NCI-H526 (cell line): ENCODE data around the gene SGTA.
"Not testable (repeated sequence)": the region's sequence is repeated elsewhere in the genome, so short reads cannot be mapped to it uniquely, and the experiment has no call there.

Source experiments
- DNase-seq, 2 experiments: peaks; one replicate each; lab custom pipeline; 2025; lab: John Stamatoyannopoulos, UW

The SGTA gene

DNA sequence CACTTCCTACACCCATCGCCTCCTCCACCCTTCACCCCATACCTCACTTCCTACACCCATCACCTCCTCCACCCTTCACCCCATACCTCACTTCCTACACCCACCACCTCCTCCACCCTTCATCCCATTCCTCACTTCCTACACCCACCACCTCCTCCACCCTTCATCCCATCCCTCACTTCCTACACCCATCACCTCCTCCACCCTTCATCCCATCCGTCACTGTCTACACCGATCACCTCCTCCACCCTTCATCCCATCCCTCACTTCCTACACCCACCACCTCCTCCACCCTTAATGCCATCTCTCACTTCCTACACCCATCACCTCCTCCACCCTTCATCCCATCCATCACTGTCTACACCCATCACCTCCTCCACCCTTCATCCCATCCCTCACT, 69.9 kb downstream of the SGTA start:
- not testable (repeated sequence) for DNase-seq

GRCh38 chr19:2711875-2712205, 71.2 kb downstream of the SGTA start:
- DNase-seq, result no peak

DNA sequence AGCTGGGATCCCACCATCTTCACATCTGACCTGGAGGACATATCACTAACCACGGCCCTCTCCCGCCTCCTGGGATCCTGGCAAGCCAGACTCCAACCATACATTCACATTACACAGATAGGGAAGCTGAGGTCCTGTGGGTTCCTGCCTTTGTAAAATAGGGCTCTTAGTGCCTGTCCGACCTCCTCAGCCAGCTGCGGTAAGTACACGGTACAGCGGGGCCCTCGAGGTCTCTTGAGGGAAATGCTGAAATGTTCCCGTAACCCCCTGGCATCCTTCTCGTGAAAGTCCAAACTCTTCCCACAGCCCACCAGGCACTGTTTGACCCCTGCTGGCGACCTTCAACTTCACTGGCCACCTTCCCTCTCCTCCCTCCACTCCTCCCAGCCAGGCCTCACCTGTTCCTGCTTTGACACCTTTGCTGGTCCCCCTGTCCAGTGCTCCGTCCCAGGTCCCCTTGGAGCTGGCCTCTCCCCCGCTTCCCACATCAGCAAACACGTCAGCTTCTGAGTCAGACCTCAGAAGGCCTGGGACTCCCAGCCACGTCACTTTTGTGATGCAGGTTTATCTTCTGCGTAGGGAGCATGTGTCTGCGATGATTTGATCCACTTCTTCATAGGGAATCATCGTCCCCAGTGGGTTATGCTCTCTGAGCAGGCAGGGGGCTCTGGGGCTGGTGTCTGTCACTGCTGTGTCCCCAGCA, 71.8 kb downstream of the SGTA start:
- DNase-seq, result no peak

DNA sequence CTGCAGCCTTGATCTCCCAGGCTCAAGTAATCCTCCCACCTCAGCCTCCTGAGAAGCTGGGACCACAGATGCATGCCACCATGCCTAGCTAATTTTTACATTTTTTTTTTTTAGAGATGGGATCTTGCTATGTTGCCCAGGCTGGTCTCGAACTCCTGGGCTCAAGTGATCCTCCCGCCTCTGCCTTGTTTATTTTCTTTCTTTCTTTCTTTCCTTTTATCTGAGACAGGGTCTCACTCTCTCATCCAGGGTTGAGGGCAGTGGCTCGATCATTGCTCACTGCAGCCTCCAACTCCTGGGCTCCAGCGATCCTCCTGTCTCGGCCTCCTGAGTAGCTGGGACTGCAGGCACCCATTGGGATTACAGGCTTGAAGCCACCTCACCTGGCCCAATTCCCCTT, 76.8 kb downstream of the SGTA start:
- no peak for DNase-seq
